A673 (cell line): Measurements from ENCODE around the gene VSX2. TPM values are rescaled to one million over a fixed set of nuclear protein-coding genes. Genes with fewer than 3 reads are reported as not detected.

Experiments used
- BruUV-seq: library from RNA; stranded (reverse); fragments of 400-500 nt; replicated peaks from 2 replicates; lab custom pipeline; 2021; lab: Mats Ljungman, UMichigan
- CTCF ChIA-PET: fragments of 300-600 bp; sonication (Branson Sonifier 250); formaldehyde crosslinking; loops from one replicate; lab custom pipeline; 2022; ENCODE audit warnings: antibody characterized with exemption; lab: Charles Lee
- POLR2A ChIA-PET: fragments of 300-600 bp; sonication (Branson Sonifier 250); formaldehyde crosslinking; loops from one replicate; lab custom pipeline; 2022; ENCODE audit warnings: antibody characterized with exemption; ENCODE audit not compliant: low non-redundant PET; lab: Charles Lee
- DNase-seq: peaks from one replicate; pipeline ENCODE4 v3.0.0-alpha.2; 2015; ENCODE audit warnings: low spot score
- H3K27ac ChIP-seq: fragments of 200-600 bp; sonication (generic); 2 replicates; pipeline ENCODE4 v1.5.1; 2016; ENCODE audit warnings: mixed run types, low read depth, mild to moderate bottlenecking, mixed read lengths, antibody characterized with exemption, low read length; ENCODE audit not compliant: poor library complexity, severe bottlenecking
- H3K27me3 ChIP-seq: fragments of 200-600 bp; sonication (generic); replicated peaks from 2 replicates; pipeline ENCODE4 v1.6.1; 2017; ENCODE audit warnings: mixed run types, low read depth, mild to moderate bottlenecking, mixed read lengths, antibody characterized with exemption, low read length; ENCODE audit not compliant: insufficient read depth, poor library complexity
- H3K36me3 ChIP-seq: fragments of 200-600 bp; sonication (generic); 2 replicates; pipeline ENCODE4 v1.6.1; 2016; ENCODE audit warnings: mixed run types, mild to moderate bottlenecking, mixed read lengths, antibody characterized with exemption, low read length; ENCODE audit not compliant: insufficient read depth, poor library complexity, severe bottlenecking
- H3K4me1 ChIP-seq: fragments of 200-600 bp; sonication (generic); 2 replicates; pipeline ENCODE4 v1.6.1; 2017; ENCODE audit warnings: mixed run types, mild to moderate bottlenecking, mixed read lengths, antibody characterized with exemption, low read length; ENCODE audit not compliant: insufficient read depth, poor library complexity, severe bottlenecking
- H3K4me3 ChIP-seq: fragments of 200-600 bp; sonication (generic); 2 replicates; pipeline ENCODE4 v1.5.1; 2016; ENCODE audit warnings: low read depth, mixed run types, mild to moderate bottlenecking, mixed read lengths, low read length; ENCODE audit not compliant: poor library complexity, severe bottlenecking
- H3K9me3 ChIP-seq: fragments of 200-600 bp; sonication (generic); 2 replicates; pipeline ENCODE4 v1.6.1; 2016; ENCODE audit warnings: mixed run types, low read depth, mild to moderate bottlenecking, mixed read lengths, antibody characterized with exemption, low read length; ENCODE audit not compliant: poor library complexity, severe bottlenecking
- EZH2 ChIP-seq: fragments of 200-600 bp; sonication (generic); IDR thresholded peaks from 2 replicates; pipeline ENCODE4 v1.6.1; 2017; ENCODE audit warnings: borderline replicate concordance, low read depth, mild to moderate bottlenecking, mixed read lengths, antibody characterized with exemption, low read length; ENCODE audit not compliant: poor library complexity, severe bottlenecking
- intact Hi-C: fragments of 100-400 bp; cut with micrococcal nuclease; formaldehyde crosslinking; loops from one replicate; pipeline ENCODE4 v1.10.0; 2022; ENCODE audit not compliant: unreplicated experiment
- total RNA-seq: library from RNA; stranded (reverse); gene quantifications from 2 replicates; pipeline ENCODE4 v1.2.3, GENCODE V29; 2021
- TF ChIP-seq, protein P1 (sequence below): fragments of 300-800, 200-600 bp; sonication (generic); conservative IDR thresholded peaks from 2 replicates; pipeline ENCODE4 v1.5.1; 2017; ENCODE audit warnings: low read depth, mild to moderate bottlenecking, antibody characterized with exemption, low read length, moderate library complexity, mixed read lengths

VSX2 gene
- total RNA-seq, 1 experiment from 2014 or later, result not detected

DNA sequence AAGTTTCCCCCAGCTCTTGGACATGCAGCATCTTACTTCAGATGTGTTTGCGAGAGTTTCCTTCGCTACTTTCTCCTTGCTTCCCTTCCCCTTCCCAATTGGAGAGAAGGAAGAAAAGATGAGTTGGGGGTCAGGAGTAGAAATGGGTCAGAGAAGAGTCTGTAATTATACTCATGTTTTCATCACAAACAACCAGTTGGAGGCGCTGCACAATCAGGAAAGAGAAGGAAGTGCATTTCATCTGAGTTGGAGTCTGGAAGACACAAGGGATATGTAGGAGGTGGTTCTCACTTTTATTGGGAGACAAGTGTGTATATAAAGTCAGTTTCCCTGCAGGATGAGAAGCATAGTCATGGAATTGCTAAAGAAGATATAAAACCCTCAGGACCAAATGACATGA lies 31.3 kb upstream of the VSX2 start:
- no peak for TF ChIP-seq EZH2
- TF ChIP-seq, protein P1, sequence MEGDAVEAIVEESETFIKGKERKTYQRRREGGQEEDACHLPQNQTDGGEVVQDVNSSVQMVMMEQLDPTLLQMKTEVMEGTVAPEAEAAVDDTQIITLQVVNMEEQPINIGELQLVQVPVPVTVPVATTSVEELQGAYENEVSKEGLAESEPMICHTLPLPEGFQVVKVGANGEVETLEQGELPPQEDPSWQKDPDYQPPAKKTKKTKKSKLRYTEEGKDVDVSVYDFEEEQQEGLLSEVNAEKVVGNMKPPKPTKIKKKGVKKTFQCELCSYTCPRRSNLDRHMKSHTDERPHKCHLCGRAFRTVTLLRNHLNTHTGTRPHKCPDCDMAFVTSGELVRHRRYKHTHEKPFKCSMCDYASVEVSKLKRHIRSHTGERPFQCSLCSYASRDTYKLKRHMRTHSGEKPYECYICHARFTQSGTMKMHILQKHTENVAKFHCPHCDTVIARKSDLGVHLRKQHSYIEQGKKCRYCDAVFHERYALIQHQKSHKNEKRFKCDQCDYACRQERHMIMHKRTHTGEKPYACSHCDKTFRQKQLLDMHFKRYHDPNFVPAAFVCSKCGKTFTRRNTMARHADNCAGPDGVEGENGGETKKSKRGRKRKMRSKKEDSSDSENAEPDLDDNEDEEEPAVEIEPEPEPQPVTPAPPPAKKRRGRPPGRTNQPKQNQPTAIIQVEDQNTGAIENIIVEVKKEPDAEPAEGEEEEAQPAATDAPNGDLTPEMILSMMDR, result peak; percentile 50
- Histone ChIP-seq H3K9me3 (no peaks in the 10 kb centered on the region), H3K36me3 (no peaks in the 10 kb centered on the region), H3K27me3 (no peaks in the 10 kb centered on the region), H3K27ac (no peak overlapping the region), H3K4me3 (no peak overlapping the region), H3K4me1 (no peaks in the 10 kb centered on the region)
- DNase-seq, result peak; percentile 34
- intact Hi-C loops, result no loop called here
- POLR2A ChIA-PET, result no interaction called here
- CTCF ChIA-PET, result no interaction called here
- BruUV-seq, result no TSS peak

DNA sequence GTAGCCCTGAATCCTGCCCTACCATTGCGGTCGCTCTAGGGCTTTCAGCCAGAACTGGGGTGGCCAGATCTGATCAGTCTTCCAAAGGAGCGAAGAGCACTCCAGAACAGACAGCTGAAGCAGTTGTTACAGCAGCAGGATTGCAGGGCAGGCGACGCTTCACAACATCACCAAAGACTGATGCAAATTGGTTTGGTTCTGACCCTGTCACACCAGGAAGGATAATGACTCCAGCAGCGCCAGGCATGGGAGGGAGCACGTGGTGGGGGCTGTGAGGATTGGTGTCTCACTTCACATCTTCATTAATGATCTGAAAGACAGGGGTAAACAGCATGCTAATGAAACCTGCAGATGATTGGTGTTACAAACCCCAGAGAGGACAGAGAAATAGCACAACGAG lies 30.6 kb upstream of the VSX2 start:
- intact Hi-C loops, result no loop called here
- DNase-seq, result no peak
- H3K4me1 ChIP-seq, result no peaks in the 10 kb centered on the region
- H3K36me3 ChIP-seq, result no peaks in the 10 kb centered on the region
- no peak overlapping the region for H3K4me3 ChIP-seq
- ChIA-PET POLR2A (no interaction called here), CTCF (no interaction called here)
- no peaks in the 10 kb centered on the region for H3K9me3 ChIP-seq
- no peak overlapping the region for H3K27ac ChIP-seq
- no peaks in the 10 kb centered on the region for H3K27me3 ChIP-seq
- TF ChIP-seq, protein P1, result no peak
- TF ChIP-seq EZH2, result no peak
- BruUV-seq, result no TSS peak

DNA sequence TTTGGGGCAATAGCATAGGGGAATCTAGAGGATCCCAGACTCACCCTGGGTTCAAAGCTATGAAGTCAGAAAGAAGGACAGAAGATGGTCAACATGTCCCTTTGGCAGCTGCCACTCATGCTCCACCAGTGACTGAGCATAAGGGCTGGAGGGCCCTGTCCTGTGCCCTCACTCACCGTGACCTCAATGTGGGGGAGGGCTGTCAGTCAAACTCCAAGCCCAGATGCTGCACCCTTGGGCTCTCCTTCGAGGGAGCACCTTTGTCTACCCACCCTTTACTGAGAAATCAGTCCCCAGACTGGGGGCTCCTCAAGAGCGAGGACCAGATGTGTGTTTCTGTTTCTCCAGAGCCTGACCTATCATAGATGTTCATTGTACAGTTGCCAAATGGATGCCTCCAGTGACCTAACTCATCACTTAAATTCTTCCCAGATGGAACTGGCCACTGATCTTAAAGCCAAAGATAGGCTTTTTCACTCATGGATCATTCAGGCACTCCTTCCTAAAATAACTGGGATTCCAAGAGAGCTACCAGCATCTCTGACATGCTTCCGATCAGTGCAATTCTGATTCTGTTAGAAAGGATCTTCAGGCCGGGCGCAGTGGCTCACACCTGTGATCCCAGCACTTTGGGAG lies 27.2 kb upstream of the VSX2 start:
- H3K4me1 ChIP-seq, result no peaks in the 10 kb centered on the region
- BruUV-seq, result no TSS peak
- TF ChIP-seq EZH2, result no peak
- TF ChIP-seq, protein P1, result no peak
- H3K36me3 ChIP-seq, result no peaks in the 10 kb centered on the region
- no peak overlapping the region for H3K4me3 ChIP-seq
- no peaks in the 10 kb centered on the region for H3K9me3 ChIP-seq
- intact Hi-C loops, result no loop called here
- DNase-seq, result no peak
- H3K27me3 ChIP-seq, result no peaks in the 10 kb centered on the region
- ChIA-PET CTCF (no interaction called here), POLR2A (no interaction called here)
- H3K27ac ChIP-seq, result no peak overlapping the region
